COLO668 (cell line): ENCODE measurements around the gene SNRNP27.
A peak's percentile ranks its signal among the peaks of the same experiment; 100 is the strongest.
"Not testable (repeated sequence)": the region's sequence is repeated elsewhere in the genome, so short reads cannot be mapped to it uniquely, and the experiment has no call there.

ENCODE experiments used
- DNase-seq: peaks from one replicate; lab custom pipeline; 2025; ENCODE audit not compliant: unreplicated experiment; lab: John Stamatoyannopoulos, UW

SNRNP27 gene, protein sequence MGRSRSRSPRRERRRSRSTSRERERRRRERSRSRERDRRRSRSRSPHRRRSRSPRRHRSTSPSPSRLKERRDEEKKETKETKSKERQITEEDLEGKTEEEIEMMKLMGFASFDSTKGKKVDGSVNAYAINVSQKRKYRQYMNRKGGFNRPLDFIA

DNA sequence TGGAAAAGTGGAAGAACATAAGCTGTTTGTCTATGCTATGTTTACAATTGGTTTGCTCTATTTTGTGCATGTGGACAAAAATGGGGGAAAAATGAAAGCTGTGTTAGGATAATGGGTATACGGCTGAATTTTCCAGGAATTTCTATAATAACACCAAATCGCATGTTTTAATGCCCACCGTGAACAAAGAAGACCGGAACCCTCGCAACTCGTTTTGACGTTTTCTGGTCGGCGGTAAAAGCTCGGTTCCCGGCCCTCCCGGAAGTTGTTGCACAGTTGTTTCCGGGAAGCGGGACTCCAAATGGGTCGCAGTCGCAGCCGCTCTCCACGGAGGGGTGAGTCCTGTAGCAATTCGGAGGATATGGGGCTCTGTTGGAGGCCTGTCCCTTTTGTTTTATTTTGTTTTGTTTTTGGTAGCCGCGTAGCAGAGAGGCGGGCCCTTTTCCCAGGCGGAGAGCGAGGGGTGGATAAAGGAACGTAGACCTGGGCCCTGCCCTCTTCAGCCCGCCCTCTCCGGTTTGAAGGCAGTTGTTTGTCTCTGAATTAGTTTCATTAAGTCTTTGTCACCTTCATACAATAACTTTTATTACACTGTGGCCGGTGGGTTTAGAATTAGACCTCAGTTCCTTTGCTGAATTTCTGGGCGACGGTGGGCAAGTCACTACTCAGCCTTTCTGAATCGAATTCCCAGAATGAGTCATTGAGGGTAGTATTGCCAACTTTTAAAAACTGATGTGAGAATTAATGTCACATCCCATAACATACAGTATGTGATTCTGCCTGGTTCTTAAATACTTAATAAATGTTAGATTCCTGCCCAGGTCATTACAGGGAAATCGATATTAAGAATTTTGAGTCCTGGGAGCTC lies at the start of gene SNRNP27:
Gene SNRNP27, plus strand, starts transcription at position 273 of the 868 bp plus-strand sequence. Its CDS starts 29 bp downstream, at position 302.
- peak; percentile 76 for DNase-seq

DNA sequence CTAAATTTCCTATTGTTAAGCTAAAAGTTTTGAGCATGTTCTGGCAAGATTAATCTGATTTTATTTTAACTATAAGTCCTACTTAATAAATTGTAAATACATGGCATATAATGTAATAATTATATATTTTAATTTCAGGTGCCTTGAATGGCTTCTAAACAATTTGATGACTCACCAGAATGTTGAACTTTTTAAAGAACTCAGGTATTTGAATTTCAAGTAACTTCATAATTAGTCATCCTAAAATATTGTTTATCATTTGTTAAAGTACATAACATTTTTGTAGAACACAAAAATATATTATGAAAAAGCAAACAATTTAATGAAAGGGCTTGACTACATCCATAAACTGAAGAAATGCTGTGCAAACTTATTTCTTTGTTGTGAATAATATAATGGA lies 49.8 kb upstream of the SNRNP27 start:
- DNase-seq, result no peak

DNA sequence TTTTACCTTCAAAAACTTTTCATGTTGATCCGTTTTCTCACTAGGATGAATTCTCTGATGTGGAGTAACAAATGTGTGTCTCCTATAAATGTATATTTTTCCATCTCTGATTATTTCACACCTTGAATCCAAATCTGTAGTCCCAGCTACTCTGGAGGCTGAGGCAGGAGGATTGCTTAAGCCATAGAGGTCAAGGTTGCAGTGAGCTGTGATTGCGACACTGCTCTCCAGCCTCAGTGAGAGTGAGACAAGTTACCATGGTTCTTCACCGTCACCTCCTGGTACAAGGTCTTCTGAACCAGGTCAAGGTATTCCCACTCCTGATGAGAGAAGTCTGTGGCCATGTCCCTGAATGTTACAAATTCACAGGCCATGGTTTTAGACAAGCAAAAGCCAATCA lies 49.2 kb upstream of the SNRNP27 start:
- DNase-seq, result no peak

DNA sequence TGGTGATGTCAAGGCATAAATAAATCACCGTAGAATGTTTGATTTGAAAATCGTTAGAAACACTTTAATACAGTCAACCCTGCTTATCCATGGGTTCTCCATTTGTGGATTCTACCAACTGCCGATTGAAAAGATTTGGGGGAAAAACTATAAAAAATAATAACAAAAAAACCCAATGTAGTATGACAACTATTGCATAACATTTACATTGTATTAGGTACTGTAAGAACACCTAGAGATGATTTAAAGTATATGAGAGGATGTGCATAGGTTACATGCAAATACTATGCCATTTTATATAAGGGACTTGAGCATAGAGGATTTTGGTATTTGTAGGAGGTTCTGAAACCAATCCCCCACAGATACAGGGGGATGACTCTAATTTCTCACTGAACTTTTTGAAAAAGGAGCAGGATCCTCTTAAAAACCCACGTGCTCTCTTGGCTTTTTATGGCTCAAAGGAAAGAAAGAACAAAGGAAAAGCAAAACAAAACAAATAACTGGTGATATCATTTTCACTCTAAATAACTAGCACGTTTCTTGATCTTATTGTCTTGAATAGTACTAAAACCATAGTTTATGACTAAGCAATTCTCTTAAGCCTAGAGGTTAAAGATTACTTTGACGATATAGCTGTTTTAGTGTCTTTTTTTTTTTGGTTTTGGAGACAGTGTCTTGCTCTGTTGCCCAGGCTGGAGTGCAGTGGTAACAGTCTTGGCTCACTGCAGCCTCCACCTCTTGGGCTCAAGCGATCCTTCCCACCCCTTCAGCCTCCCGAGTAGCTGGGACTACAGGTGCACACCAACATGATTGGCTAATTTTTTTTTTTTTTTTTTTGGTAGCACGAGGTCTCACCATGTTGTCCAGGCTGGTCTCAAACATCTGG lies 47.3 kb upstream of the SNRNP27 start:
- DNase-seq, result no peak

DNA sequence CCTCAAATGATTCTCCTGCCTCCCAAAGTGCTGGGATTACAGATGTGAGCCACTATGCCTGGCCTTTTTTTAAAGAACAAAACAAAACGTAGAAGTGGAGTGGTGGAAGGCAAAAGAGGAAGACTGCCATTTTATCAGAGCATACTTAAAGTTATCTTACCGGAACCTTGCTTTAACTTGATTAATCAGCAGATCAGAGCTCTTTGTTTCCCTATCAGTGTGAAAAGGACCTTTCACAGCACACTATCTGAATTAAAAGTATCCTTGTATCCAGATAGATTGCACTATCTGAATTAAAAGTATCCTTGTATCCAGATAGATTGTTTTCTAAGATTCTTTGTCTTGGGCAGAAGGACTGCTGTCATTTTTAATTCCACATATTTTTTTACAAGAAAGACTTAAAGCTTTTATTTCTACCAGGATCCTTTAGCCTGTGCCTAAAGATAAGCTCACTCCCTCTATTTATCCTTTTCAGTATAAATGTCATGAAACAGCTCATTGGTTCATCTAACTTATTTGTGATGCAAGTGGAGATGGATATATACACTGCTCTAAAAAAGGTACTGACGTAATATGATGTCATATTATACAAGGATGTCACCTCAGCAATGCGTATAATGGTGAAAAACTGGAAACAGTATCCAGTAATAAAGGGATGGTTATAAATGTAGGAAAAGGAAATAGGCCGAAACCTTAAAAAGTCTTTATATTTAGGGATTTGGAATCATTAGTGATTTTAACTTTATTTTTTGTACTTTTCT lies 46.5 kb upstream of the SNRNP27 start:
- DNase-seq, result no peak

DNA sequence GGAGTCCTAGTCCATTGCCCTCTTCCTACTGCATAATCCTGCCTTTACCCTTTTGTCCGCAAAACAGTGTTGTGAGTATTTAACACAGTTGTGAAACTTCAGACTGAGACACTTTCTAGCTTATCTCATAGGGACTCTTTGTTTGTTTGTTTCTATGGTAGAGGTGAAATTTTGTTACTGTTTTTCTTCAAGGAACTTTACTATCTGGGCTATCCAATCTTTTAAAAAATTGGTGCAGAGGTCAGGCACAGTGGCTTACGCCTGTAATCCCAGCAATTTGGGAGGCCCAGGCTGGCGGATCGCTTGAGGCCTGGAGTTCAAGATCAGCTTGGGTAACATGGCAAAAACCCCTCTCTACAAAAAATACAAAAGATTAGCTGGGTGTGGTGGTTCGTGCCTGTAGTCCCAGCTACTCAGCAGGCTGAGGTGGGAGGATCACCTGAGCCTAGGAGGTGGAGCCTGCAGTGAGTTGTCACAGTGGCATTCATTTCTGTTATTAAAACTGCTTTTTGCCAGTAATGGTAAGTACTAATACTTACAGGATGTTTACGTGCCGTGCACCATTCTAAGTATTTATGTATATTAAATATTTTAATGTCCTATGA lies 45.5 kb upstream of the SNRNP27 start:
- DNase-seq, result no peak

DNA sequence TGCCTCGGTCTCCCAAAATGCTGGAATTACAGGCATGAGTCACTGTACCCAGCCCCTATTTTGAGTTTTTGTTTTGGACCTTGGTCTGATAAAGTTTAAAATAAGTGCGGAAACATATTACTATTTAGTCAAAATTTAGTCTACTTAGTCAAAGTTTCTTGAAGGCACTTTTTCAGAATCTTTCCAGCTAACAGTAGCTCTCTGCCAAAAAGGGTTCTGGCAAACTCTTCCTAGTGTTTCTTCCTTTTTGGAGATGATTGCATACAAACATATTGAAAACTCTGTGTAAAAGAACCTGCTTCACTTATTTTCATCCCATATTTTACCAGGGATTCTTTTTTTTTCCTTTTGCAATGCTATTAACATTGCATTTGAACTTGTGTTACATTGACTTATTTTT lies 35.5 kb upstream of the SNRNP27 start:
- no peak for DNase-seq

DNA sequence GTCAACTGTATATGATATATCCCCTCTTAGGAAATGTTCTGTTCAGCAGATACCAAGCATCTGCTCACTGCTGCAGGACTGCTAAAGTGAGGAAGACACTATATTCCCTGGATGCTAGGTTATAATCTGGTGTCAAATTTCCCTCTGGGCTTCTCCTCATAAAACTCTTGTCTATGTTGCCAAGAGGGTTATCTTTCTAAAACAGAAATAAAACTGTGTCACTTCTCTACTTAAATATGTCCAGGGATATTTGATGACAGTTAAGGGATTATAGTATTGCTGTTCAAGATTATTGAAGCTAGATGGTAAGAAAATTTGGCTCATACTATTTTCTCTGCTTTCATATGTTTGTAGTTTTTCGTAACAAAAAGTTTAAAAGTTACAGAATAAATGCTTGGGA lies 30.5 kb upstream of the SNRNP27 start:
- no peak for DNase-seq

DNA sequence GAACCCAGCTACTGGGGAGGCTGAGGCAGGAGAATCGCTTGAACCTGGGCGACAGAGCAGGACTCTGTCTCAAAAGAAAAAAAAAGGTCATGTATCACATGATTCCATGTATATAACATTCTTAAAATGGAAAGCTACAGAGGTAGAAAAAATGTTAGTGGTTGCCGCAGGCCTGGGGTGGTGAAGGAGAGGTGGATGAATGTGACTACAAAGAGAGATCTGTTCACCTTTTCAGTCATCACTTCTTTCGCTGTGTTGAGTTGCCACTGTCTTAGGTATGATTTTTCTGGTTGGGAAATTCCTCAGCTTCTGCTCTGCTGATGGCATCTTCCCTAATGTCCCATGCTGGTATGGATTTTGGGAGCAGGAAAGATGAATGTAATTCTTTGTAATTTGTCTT lies 5.3 kb upstream of the SNRNP27 start:
- DNase-seq, result no peak

DNA sequence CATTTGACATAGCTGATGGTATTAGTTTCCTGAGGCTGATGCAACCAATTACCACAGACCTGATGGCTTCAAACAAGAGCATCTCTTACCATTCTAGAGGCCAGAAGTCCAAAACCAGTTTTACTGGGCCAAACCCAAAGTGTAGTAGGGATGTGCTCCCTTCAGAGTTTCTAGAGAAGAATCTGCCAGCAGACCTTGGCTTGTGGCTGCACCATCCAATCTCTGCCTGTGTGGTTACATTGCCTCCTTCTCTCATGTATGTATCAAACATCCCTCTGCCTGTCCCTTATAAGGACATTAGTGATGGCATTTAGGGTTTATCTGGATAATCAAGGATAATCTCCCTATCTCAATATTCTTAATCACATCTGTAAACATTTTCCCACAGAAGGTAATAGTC lies 4.5 kb upstream of the SNRNP27 start:
- DNase-seq, result no peak

DNA sequence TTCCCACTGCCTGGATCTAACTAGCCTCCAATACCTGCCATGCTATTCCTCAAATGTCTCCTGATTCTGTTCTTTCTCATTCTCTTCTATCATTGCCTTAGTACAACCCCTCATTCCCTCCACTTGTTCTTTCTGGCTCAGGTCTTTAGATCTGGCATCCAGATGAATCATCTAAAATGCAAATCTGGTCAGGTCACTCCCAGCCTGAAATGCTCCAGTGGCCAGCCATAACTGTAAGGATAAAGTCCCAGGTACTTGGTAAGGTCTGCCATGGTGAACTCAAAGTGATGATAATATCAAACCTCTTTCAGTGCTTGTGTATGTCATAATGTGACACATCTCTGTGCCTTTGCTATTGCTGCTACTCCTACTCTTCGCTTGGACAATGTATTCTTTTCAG lies 2.9 kb upstream of the SNRNP27 start:
- DNase-seq, result no peak

DNA sequence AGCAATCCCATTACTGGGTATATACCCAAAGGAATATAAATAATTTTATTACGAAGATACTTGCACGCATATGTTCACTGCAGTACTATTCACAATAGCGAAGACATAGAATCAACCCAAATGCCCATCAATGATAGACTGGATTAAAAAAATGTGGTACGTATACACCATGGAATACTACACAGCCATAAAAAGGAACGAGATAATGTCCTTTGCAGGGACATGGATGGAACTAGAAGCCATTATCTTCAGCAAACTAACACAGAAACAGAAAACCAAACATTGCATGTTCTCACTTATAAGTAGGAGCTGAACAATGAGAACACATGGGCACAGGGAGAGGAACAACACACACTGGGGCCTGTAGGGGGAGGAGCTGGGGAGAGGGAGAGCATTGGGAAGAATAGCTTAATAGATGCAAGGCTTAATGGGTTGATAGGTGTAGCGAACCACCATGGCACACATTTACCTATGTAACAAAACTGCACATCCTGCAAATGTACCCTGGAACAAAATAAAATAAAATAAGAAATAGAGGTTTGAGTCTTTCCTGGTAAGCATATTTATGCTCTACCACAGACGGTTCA lies 825 bp upstream of the SNRNP27 start:
- peak; percentile 5 for DNase-seq

DNA sequence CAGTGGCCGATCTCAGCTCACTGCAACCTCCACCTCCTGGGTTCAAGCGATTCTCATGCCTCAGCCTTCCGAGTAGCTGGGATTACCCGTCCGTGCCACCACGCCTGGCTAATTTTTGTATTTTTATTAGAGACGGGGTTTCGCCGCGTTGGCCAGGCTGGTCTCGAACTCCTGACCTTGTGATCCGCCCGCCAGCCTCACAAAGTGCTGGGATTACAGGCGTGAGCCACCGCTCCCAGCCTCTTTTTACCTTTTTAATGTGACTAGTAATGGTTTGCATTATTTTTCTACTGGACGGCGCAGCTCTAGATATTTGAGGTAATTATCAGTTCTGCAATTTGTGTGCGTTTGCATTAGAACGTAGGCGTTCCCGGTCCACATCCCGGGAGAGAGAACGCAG lies 981 bp downstream of the SNRNP27 start:
- not testable (repeated sequence) for DNase-seq

DNA sequence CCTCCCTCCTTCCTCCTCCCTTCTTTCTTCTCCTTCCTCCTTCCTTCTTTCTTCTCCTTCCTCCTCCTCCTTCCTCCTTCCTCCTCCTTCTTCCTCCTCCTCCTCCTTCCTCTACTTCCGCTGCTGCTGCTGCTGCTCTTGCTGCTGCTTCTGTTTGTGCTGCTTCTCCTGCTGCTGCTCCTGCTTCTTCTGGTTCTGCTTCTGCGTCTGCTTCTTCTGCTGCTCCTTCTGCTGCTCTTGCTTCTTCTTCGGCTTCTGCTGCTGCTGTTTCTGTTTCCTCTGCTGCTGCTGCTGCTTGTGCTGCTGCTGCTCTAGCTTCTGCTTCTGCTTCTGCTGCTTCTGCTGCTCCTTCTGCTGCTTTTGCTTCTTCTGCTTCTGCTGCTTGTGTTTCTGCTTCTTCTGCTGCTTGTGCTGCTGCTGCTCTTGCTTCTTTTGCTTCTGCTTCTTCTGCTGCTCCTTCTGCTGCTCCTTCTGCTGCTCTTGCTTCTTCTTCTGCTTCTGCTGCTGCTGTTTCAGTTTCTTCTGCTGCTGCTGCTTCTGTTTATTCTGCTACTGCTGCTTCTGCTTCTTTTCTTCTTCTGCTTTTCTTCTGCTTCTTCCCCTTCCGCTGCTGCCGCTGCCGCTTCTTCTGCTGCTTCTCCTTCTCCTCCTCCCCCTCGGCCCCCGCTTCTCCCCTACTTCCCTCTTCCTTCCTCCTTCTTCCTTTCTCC lies 8.6 kb downstream of the SNRNP27 start:
- DNase-seq, result no peak

DNA sequence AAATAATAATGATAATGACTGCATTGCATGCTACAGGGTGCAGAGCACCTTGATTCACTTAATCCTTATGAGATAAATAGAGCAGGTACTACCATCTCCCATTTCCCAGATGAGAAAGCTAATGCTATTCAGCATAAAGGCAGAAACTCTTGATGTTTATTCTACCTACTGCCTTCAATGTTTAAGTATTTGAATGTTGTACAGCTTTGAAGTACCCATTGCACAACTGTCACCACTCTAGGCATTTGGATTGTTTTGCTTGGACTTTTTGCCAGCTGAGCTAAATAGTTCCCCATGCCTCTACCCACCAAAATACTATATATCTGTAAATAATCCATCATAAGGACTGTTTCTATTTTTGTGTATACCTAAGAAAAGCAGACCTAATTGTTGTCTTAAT lies 13.5 kb downstream of the SNRNP27 start:
- no peak for DNase-seq

DNA sequence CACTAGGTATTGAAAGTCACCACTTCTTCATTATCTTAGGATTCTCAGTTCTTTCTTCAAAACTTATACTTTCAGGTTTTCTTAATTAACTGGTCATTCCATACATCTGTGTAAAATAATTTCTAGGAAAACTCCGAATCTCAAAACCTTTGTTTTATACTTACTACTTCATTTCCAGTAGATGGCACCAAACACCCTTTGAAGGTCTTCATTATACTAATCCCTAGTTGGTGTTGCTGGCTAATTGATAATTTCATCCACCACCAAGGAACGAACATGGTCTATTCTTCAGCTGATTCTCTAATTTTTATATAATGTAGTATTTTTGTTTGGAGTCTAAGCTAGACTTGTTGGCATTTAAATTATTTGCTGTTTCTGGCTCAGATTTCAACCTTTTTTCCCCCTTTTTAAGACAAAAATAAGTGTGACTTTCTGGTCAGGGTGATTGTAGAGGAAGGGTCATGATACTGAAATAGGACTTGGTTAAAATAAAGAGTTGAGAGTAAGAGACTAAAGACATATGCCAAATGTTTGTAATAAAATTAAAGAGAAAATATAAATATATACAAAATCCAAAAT lies 18.3 kb downstream of the SNRNP27 start:
- DNase-seq, result no peak

DNA sequence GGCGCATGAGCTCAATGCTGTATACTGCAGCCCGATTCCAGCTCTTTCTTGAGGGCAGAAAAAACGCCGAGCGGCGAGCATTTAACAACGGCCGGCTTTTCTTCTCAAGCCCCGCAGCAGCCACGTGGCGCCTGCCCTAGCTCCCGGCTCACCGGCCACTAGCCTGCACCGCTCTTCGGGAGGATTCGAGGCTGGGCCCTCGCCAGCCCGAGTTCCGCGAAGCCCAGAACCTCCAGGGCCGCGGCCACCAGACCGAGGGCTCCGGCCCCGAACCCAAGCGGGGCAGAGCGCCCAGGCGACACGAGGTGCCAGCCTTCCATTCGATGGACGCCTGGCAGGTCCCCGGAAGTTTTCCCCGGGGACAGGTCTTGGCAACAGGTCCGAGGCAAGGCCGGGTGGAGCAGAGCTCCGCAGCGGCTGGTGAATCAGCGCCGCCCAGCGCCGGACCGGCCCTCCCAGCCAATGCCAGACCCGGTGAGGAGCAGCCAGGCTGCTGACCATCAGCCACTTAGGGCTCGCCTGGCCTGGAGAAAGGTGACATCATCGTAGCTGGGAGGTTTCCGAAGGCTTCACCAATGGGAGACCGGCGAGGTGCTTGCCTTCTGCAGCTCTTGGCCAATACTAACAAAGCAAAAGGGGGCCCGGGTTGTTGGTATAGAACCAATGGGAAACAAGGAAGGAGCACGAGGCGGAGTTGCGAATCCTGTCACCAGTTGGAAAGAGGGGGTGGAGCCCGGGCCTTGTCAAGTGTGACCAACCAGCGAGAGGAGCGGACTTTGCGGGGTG lies 20.6 kb downstream of the SNRNP27 start:
- peak; percentile 99 for DNase-seq
